Right ventricle myocardium inferior (tissue), 1 donor: ENCODE data around the gene THRSP. TPM values are rescaled to one million over a fixed set of nuclear protein-coding genes. Genes with fewer than 3 reads are reported as not detected.
"Not testable (repeated sequence)": the region's sequence is repeated elsewhere in the genome, so short reads cannot be mapped to it uniquely, and the experiment has no call there.

Experiments
- ATAC-seq: fragments of 200-7000 bp; cut with Tn5 transposase; one replicate; pipeline ENCODE4 v1.9.1; 2020; ENCODE audit warnings: mild to moderate bottlenecking, moderate library complexity
- DNase-seq: peaks from one replicate; pipeline ENCODE4 v3.0.0; 2021; ENCODE audit errors: missing footprints
- intact Hi-C: fragments of 100-400 bp; cut with DNase I; formaldehyde crosslinking; loops from one replicate; pipeline ENCODE4 v1.11.0; 2022
- total RNA-seq: library from RNA; stranded (reverse); fragmentation: NEBNext Ultra II Directional; extraction: Animal tissue kit (Norgen Biotek cat#: 25700); gene quantifications from one replicate; pipeline ENCODE4 v1.2.1, GENCODE V29; 2021
- donor health status: DM: no; HTN: yes; CAD: no; lungs with severe emphysema.

The THRSP gene
- total RNA-seq, 1 donor from 2014 or later: 4.8 TPM

- no peak for DNase-seq
- intact Hi-C loops: no loop called here
- no peak for ATAC-seq
Measured at GRCh38 chr11:78037825-78038620, 25.6 kb upstream of the THRSP start.

GRCh38 chr11:78038697-78039313 lies 24.9 kb upstream of the THRSP start:
- intact Hi-C loops: no loop called here

DNA sequence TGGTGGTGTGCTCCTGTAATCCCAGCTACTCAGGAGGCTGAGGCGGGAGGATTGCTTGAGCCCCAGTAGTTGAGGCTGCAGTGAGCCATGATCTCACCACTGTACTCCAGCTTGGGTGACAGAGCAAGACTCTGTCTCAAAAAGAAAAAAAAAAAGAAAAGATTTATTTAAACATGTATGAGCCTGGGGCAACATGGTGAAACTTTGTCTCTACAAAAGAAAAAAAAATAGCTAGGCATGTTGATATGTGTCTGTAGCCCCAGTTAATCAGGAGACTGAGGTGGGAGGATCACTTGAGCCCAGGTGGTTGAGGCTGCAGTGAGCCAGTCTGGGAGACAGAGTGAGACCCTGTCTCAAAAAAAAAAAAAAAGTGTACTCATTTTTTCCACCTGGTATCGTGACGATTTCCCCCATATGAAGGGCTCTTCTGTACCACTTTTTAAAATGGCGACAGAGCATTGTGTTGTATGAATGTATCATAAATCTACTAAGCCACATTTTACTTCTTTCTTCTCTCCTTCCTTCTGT lies 24.2 kb upstream of the THRSP start:
- no peak for ATAC-seq
- no peak for DNase-seq
- intact Hi-C loops: no loop called here

More at GRCh38 chr11:78038697-78039313, 24.9 kb upstream of the THRSP start:
- ATAC-seq: no peak
- no peak for DNase-seq

- ATAC-seq: peak; percentile 62
Measured at GRCh38 chr11:78039919-78040671, 23.6 kb upstream of the THRSP start.

DNA sequence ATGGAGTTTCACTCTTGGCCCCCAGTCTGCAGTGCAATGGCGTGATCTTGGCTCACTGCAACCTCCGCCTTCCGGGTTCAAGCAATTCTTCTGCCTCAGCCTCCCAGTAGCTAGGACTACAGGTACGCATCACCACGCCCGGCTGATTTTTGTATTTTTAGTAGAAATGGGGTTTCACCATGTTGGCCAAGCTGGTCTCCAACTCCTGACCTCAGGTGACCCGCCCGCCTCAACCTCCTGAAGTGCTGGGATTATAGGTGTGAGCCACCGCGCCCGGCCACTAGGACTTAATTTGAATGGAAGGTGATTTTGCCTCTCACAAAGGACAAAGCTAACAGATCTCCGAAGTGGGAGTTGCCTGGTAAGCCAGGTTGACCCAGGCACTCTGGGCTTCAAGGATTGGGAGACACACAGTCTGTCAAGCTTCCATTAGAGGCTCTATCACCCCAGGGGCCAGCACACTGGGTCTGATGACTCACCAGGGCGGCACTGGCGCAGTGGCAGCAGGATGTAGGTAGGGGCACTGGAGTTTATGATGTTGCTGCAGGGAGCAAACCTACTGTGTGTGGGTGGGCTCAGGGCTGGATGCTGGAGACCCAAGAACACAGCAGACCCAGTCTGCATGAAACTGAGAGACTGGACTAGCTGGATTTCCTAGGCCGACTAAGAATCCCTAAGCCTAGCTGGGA lies 22.8 kb upstream of the THRSP start:
- DNase-seq (no peak), ATAC-seq (no peak)
- intact Hi-C loops: no loop called here

More at GRCh38 chr11:78039919-78040671, 23.6 kb upstream of the THRSP start:
- DNase-seq: no peak
- intact Hi-C loops: no loop called here

DNA sequence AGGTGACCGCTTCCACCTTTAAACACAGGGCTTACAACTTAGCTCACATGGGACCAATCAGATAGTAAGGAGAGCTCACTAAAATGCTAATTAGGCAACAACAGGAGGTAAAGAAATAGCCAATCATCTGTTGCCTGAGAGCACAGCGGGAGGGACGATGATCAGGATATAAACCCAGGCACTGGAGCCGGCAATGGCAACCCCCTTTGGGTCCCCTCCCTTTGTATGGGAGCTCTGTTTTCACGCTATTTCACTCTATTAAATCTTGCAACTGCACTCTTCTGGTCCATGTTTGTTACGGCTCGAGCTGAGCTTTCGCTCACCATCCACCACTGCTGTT lies 22.3 kb upstream of the THRSP start:
- DNase-seq, ATAC-seq, intact Hi-C loops: not testable (repeated sequence)

- intact Hi-C loops: no loop called here
- no peak for ATAC-seq
- DNase-seq: no peak
Measured at GRCh38 chr11:78041843-78042440, 21.7 kb upstream of the THRSP start.

DNA sequence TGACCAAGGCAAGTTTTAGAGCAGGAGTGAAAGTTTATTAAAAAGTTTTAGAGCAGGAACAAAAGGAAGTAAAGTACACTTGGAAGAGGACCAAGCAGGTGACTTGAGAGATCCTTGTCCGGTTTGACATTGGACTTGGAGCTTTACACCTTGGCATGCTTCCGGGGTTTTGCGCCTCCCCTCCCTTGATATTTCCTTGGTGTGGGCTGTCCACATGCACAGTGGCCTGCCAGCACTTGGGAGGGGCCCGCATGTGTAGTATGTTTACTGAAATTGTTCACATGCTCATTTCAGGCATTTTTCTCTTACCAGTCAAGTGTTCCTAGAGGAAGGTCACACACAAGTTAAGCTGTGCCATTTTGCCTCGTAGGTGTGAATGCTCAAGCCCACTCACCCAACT lies 19.0 kb upstream of the THRSP start:
- intact Hi-C loops: loop anchor here (5.0 kb wide), 1 partner anchor 47 kb away; no protein-coding TSS in a partner anchor
- DNase-seq (no peak), ATAC-seq (no peak)

- intact Hi-C loops: loop anchor here (5.0 kb wide), 1 partner anchor 49 kb away; no protein-coding TSS in a partner anchor
- DNase-seq (peak; percentile 90), ATAC-seq (peak; percentile 95)
Measured at GRCh38 chr11:78045851-78046485, 17.7 kb upstream of the THRSP start.

- ATAC-seq (no peak), DNase-seq (no peak)
- intact Hi-C loops: loop anchor here (5.0 kb wide), 1 partner anchor 49 kb away; no protein-coding TSS in a partner anchor
Measured at GRCh38 chr11:78046486-78046854, 17.2 kb upstream of the THRSP start.

DNA sequence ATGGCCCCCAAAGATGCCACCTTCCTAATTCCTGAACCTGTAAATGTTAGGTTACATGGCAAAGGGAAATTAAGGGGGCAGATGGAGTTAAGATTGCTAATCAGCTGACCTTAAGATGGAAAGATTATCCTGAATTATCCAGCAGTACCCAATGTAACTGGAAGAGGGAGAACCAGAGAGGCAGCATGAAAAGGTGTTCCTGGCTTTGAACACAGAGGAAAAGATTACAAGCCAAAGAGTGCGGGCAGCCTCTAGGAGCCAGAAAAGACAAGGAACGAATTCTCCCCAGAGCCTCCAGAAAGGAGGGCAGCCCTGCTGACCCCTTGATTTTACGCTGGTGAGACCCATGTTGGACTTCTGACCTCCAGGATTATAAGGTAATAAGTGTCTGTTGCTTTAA lies 15.1 kb upstream of the THRSP start:
- no peak for DNase-seq
- intact Hi-C loops: loop anchor here (5.0 kb wide), 1 partner anchor 51 kb away; no protein-coding TSS in a partner anchor
- no peak for ATAC-seq

- ATAC-seq (no peak), DNase-seq (no peak)
- intact Hi-C loops: loop anchor here (5.0 kb wide), 1 partner anchor 52 kb away; no protein-coding TSS in a partner anchor
Measured at GRCh38 chr11:78049348-78049747, 14.3 kb upstream of the THRSP start.

DNA sequence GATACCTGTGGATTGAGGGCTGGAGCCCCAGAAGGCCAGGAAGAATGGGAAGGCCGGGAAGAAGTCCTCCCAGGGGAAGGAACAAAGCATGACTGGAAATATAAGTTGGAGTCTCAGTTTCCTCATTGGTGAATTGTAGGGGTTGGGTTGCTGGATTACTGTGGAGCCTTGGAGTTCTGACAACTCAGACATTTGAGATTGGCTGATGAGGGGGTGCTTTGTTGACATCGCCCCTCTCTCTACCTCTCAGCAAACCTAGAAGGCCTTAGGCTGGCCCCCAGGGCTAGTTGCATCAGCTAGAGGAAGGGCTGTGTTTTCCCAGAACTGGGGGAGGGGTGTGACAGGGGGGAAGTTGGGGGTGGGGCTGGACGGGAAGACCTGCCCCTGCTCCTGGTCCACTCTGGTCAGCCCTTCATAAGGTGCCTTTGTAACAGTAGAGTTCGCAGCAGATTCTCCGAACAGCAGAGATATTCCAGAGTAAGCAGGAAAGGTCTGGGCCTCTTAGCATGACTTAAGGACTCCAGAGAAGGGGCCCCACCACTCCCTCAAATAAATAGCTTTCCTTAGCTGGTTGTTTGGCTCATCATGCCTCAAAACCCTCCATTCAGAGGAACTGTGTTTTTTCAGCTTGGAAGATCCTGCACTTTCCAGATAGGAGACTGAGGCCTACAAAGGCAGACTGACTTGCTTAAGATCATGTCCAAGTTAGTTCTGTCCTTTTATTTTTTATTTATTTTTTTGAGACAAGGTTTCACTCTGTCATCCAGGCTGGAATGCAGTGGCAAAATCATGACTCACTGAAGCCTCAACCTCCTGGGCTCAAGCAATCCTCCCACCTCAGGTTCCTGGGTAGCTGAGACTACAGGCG lies 12.5 kb upstream of the THRSP start:
- no peak for DNase-seq
- intact Hi-C loops: no loop called here
- no peak for ATAC-seq

DNA sequence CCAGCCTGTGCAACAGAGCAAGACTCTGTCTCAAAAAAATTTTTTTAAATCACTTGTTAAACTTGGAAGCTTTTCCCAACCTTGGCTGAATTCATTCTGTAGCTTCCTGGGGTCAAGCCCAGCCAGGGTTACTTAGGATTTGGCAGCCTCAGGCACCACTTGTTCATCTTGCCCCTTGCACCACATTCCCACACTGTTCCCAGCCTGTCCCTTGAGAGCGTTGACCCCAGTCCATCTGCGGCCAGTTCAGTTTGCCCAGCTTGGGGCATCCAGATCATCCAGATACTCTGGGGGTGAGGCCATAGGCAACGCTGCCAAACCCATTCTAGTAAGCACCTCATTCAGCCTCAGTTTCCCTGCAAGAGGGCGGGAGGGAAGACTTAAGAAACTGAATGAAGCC lies 8.7 kb upstream of the THRSP start:
- no peak for ATAC-seq
- intact Hi-C loops: no loop called here
- DNase-seq: no peak

GRCh38 chr11:78056093-78056492 lies 7.6 kb upstream of the THRSP start:
- no peak for DNase-seq

DNA sequence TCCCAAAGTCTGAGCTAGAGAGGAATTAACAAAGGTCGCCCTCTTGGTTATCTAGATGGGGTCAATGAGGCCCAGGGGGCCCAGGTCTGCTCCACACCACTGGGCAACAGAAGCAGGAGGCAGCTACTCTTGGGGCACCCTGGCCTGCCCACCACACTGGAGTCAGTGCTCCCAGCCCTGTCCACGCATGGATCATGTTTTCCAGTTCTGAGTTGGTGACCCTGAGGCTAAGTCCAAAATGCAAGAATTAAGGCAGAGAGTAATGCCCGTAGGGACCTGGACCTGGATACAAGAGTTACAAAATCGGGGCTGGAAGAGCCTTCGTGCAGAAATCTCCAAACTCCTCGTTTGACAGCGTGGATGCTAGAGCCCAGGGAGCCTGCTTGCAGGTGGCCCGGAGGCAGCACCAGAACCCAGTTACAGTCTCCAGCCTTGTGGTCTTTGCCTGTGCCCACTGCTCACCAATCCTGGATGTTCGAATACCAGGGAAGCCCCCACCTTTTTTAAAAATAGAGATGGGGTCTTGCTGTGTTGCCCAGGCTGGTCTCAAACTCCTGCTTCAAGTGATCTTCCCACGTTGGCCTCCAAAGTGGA lies 6.1 kb upstream of the THRSP start:
- intact Hi-C loops: no loop called here
- DNase-seq: no peak
- ATAC-seq: no peak

More at GRCh38 chr11:78056093-78056492, 7.6 kb upstream of the THRSP start:
- intact Hi-C loops: no loop called here
- no peak for ATAC-seq
